Nephron (organoid): Measurements from ENCODE around the gene PTP4A1.

Experiments used
- H3K27ac Mint-ChIP-seq, 3 experiments: 2 replicates each; pipeline ENCODE4 v1.8.0; 2020; ENCODE audit warnings: mixed read lengths in 3 of 3, mild to moderate bottlenecking in 2 of 3, moderate library complexity in 1 of 3
- H3K27me3 Mint-ChIP-seq: 2 replicates; pipeline ENCODE4 v1.8.0; 2021; ENCODE audit warnings: low read depth, mild to moderate bottlenecking, moderate library complexity, mixed read lengths
- H3K36me3 Mint-ChIP-seq: 2 replicates; pipeline ENCODE4 v1.8.0; 2020; ENCODE audit warnings: low read depth, mixed read lengths
- H3K4me1 Mint-ChIP-seq: 2 replicates; pipeline ENCODE4 v1.8.0; 2020; ENCODE audit warnings: mixed read lengths
- H3K4me3 Mint-ChIP-seq, 3 experiments: 2 replicates each; pipeline ENCODE4 v1.8.0; 2020; ENCODE audit warnings: mild to moderate bottlenecking in 3 of 3, mixed read lengths in 3 of 3, moderate library complexity in 2 of 3
- H3K9me3 Mint-ChIP-seq: 2 replicates; pipeline ENCODE4 v1.8.0; 2020; ENCODE audit warnings: mixed read lengths
- TF ChIP-seq, protein P1 (sequence below), 3 experiments: fragments of 200-600 bp; sonication (generic); IDR thresholded peaks; one replicate each; pipeline ENCODE4 v1.5.0; 2021; ENCODE audit warnings: antibody characterized with exemption in 3 of 3; ENCODE audit not compliant: unreplicated experiment in 3 of 3

The PTP4A1 gene

DNA sequence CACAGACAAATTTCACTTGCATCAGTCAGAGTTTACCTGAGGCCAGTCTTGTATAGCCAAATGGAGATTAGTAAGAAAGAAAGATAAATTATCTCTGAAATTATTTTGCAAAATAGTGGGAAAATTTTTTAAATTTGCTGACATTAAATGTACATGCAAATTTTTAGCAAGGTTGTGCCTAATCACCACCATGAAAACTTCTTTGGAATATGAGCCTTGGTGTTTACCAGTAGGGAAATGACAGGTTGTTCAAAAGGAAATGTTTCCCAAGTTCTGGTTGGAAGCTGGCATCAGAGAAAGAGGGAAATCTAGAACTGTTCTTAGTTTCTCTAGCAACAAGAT, 34.4 kb upstream of the PTP4A1 start:
- Mint-ChIP-seq H3K36me3 (no peaks in the 10 kb centered on the region), H3K27ac (peak overlapping the region in 1 of 3 experiments; percentile 34), H3K27me3 (peaks cover 5% of the 10 kb centered on the region), H3K4me3 (no peak overlapping the region), H3K9me3 (no peaks in the 10 kb centered on the region), H3K4me1 (no peaks in the 10 kb centered on the region)
- TF ChIP-seq, protein P1, sequence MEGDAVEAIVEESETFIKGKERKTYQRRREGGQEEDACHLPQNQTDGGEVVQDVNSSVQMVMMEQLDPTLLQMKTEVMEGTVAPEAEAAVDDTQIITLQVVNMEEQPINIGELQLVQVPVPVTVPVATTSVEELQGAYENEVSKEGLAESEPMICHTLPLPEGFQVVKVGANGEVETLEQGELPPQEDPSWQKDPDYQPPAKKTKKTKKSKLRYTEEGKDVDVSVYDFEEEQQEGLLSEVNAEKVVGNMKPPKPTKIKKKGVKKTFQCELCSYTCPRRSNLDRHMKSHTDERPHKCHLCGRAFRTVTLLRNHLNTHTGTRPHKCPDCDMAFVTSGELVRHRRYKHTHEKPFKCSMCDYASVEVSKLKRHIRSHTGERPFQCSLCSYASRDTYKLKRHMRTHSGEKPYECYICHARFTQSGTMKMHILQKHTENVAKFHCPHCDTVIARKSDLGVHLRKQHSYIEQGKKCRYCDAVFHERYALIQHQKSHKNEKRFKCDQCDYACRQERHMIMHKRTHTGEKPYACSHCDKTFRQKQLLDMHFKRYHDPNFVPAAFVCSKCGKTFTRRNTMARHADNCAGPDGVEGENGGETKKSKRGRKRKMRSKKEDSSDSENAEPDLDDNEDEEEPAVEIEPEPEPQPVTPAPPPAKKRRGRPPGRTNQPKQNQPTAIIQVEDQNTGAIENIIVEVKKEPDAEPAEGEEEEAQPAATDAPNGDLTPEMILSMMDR (IDR thresholded peaks at IDR 0.05; ENCODE audit: unreplicated experiment in 3 of 3) = no peak

DNA sequence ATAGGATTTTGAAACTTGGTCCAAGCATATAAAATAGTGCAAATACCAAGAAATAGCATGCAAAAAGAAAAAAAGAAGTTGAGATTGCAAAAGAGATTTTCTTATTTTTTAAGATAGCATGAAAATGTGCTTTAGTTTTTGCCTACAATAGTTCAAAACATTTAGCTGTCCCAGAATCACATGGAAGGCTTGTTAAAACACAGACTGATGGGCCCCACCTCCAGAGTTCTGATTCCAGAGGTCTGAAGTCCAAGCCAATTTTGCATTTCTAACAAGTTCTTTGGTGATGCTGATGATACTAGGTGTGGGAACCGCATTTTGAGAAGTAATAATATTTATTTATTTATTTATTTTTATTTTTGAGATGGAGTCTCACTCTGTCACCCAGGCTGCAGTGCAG, 33.7 kb upstream of the PTP4A1 start:
- no peak overlapping the region for H3K27ac Mint-ChIP-seq
- H3K9me3 Mint-ChIP-seq = no peaks in the 10 kb centered on the region
- no peaks in the 10 kb centered on the region for H3K4me1 Mint-ChIP-seq
- TF ChIP-seq, protein P1 (IDR thresholded peaks at IDR 0.05; ENCODE audit: unreplicated experiment in 3 of 3) = no peak
- H3K36me3 Mint-ChIP-seq = no peaks in the 10 kb centered on the region
- H3K27me3 Mint-ChIP-seq = peaks cover 5% of the 10 kb centered on the region
- H3K4me3 Mint-ChIP-seq = no peak overlapping the region

DNA sequence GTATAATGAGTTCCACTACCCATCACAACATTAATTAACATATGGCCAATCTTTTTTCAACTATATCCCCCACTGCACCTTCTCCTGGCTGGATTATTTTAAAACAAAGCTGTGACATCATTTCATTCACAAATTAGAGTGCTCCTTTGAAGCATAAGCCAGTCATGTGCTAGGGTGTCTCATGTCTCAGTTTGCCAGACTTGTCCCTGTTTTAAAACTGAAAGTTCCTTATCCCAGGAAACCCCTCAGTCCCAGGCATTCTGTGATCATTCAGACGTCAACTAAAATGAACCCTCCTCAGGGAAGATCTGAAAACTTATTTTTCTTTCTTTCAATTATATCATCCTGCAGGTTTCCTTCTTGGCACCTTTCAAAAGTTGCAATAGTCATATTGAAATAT, 29.3 kb upstream of the PTP4A1 start:
- TF ChIP-seq, protein P1 (IDR thresholded peaks at IDR 0.05; ENCODE audit: unreplicated experiment in 3 of 3) = no peak
- H3K4me3 Mint-ChIP-seq = no peak overlapping the region
- peaks cover 6% of the 10 kb centered on the region for H3K4me1 Mint-ChIP-seq
- no peak overlapping the region for H3K27ac Mint-ChIP-seq
- H3K27me3 Mint-ChIP-seq = no peaks in the 10 kb centered on the region
- H3K9me3 Mint-ChIP-seq = no peaks in the 10 kb centered on the region
- no peaks in the 10 kb centered on the region for H3K36me3 Mint-ChIP-seq

DNA sequence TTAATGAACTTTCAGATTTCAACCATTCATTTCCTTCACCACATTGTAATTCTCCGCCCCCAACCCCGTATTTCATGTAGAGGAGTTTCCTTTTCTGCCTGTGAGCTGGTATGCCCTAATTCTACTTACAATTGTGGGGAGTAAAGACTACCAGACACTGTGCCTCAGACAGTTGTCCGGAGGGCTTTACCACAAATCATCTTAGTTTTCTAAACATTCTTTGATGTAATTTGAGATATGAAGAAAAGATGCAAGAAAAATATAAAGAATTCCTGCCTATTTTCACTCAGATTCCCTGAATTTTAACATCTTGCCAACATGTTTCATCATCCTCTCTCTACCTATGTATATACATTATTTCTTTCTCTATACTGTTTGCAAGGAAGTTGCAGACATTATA, 28.3 kb upstream of the PTP4A1 start:
- Mint-ChIP-seq H3K4me1 (peaks cover 6% of the 10 kb centered on the region), H3K36me3 (no peaks in the 10 kb centered on the region), H3K9me3 (no peaks in the 10 kb centered on the region), H3K4me3 (no peak overlapping the region), H3K27ac (no peak overlapping the region), H3K27me3 (no peaks in the 10 kb centered on the region)
- TF ChIP-seq, protein P1 (IDR thresholded peaks at IDR 0.05; ENCODE audit: unreplicated experiment in 3 of 3) = no peak

DNA sequence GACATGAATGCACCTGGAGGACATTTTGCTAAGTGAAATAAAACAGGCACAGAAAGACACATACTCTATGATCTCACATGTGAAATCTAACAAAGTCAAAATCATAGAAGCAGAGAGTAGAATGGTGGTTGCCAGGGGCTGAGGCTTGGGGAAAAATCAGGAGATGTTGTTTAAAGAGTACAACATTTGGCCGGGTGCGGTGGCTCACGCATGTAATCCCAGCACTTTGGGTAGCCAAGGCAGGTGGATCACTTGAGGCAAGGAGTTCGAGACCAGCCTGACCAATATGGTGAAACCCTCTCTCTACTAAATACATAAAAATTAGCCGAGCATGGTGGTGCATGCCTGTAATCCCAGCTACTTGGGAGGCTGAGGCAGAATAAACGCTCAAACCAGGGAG, 26.0 kb upstream of the PTP4A1 start:
- Mint-ChIP-seq H3K27ac (no peak overlapping the region), H3K27me3 (no peaks in the 10 kb centered on the region), H3K4me1 (peaks cover 6% of the 10 kb centered on the region), H3K36me3 (no peaks in the 10 kb centered on the region), H3K9me3 (no peaks in the 10 kb centered on the region), H3K4me3 (no peak overlapping the region)
- TF ChIP-seq, protein P1 (IDR thresholded peaks at IDR 0.05; ENCODE audit: unreplicated experiment in 3 of 3) = no peak

DNA sequence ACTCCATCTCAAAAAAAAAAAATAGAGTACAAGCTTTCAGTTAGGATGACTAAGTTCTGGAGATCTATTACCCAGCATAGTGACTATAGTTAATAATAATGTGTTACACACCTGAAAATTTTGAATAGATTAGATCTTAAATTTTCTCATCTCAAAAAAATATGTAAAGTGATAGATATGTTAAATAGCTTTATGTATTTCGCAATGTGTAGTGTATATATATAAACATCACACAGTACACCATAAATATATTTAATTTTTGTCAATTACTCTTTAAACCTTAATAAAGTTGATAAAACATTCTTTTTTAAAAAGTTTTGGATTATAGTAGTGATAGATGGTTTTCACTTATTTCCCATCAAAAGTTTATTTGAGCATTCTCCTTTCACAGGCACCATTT, 25.6 kb upstream of the PTP4A1 start:
- peaks cover 6% of the 10 kb centered on the region for H3K4me1 Mint-ChIP-seq
- no peak overlapping the region for H3K27ac Mint-ChIP-seq
- TF ChIP-seq, protein P1 (IDR thresholded peaks at IDR 0.05; ENCODE audit: unreplicated experiment in 3 of 3) = no peak
- no peaks in the 10 kb centered on the region for H3K9me3 Mint-ChIP-seq
- no peaks in the 10 kb centered on the region for H3K27me3 Mint-ChIP-seq
- H3K36me3 Mint-ChIP-seq = no peaks in the 10 kb centered on the region
- no peak overlapping the region for H3K4me3 Mint-ChIP-seq
